ENCODE measurements around the gene PDE12. TPM values are rescaled to one million over a fixed set of nuclear protein-coding genes. Genes with fewer than 3 reads are reported as not detected.
A peak's percentile ranks its signal among the peaks of the same experiment; 100 is the strongest.

Gene PDE12
- total and polyA plus RNA-seq, 11 donors: 2.7 to 14.6 (median 12.6) TPM

DNA sequence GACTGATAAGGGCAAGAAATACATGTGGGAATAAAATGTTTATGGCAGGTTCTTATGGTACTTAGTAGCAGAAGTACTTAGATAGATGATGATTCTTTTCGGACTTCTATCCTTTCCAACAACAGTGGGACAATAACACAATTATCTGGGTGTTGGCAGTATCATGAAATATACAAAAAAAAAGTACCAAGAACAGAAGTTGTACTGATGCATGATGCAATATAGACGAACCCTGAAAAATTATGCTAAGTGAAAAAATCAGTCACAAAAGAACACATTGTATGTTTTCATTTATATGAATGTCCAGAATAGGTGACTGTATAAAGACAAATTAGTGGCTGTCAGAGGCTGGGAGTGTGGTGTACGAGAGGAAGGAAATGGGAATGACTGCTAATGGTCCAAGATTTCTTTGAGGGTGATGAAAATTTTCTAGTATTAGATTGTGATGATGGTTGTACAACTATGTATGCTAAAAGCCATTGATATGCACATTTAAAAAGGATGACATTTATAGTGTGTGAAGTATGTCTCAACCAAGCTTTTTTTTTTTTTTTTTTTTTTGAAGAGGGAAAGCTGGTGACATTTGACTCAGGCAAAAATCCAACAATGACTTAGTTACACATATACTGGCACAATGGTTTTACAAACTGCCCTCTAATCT lies 20.0 kb downstream of the PDE12 start:
- no peak for DNase-seq
- Histone ChIP-seq H3K4me1 (peaks cover 0 to 30% (median 10%) of the 10 kb centered on the region in 12 donors), H3K27ac (peak overlapping the region in 4 of 12 donors; percentile 8 to 40 (median 16)), H3K27me3 (no peaks in the 10 kb centered on the region), H3K36me3 (peaks cover 0 to 100% (median 94%) of the 10 kb centered on the region in 9 donors), H3K4me3 (no peak overlapping the region), H3K9me3 (no peaks in the 10 kb centered on the region)
- intact Hi-C loops (cut with DNase I): no loop called here
- 60 to 70% (median 65%) methylated on average over 3 of the region's 3 CpGs for WGBS, 4 donors
- TF ChIP-seq, protein P1, sequence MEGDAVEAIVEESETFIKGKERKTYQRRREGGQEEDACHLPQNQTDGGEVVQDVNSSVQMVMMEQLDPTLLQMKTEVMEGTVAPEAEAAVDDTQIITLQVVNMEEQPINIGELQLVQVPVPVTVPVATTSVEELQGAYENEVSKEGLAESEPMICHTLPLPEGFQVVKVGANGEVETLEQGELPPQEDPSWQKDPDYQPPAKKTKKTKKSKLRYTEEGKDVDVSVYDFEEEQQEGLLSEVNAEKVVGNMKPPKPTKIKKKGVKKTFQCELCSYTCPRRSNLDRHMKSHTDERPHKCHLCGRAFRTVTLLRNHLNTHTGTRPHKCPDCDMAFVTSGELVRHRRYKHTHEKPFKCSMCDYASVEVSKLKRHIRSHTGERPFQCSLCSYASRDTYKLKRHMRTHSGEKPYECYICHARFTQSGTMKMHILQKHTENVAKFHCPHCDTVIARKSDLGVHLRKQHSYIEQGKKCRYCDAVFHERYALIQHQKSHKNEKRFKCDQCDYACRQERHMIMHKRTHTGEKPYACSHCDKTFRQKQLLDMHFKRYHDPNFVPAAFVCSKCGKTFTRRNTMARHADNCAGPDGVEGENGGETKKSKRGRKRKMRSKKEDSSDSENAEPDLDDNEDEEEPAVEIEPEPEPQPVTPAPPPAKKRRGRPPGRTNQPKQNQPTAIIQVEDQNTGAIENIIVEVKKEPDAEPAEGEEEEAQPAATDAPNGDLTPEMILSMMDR (IDR thresholded peaks at IDR 0.05): no peak
- no peak for TF ChIP-seq POLR2A (IDR thresholded peaks at IDR 0.05)
- ATAC-seq: peak in 1 of 4 donors; percentile 32

DNA sequence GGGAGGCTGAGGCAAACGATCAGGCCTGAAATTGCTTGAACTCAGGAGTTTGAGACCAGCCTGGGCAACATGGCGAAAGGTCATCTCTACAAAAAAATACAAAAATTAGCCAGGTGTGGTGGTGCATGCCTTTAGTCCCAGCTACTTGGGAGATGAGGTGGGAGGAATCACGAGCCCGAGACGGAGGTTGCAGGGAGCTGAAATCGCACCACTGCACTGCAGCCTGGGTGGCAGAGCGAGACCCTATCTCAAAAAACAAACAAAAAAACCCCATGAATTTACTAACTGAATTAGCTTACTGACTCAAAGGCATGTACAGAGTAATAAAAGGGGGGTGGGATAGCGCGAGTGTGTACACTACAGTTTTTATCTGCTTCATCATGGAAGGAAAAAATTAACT lies 21.7 kb downstream of the PDE12 start:
- Histone ChIP-seq H3K27ac (no peak overlapping the region), H3K9me3 (no peaks in the 10 kb centered on the region), H3K4me3 (no peak overlapping the region), H3K4me1 (peaks cover 0 to 34% (median 11%) of the 10 kb centered on the region in 12 donors), H3K27me3 (no peaks in the 10 kb centered on the region), H3K36me3 (peaks cover 0 to 100% (median 94%) of the 10 kb centered on the region in 9 donors)
- WGBS, 4 donors: 91 to 96% (median 95%) methylated on average over 9 of the region's 9 CpGs
- intact Hi-C loops (cut with DNase I): no loop called here
- DNase-seq (no peak), ATAC-seq (no peak)
- TF ChIP-seq POLR2A (IDR thresholded peaks at IDR 0.05): no peak
- TF ChIP-seq, protein P1 (IDR thresholded peaks at IDR 0.05): no peak

DNA sequence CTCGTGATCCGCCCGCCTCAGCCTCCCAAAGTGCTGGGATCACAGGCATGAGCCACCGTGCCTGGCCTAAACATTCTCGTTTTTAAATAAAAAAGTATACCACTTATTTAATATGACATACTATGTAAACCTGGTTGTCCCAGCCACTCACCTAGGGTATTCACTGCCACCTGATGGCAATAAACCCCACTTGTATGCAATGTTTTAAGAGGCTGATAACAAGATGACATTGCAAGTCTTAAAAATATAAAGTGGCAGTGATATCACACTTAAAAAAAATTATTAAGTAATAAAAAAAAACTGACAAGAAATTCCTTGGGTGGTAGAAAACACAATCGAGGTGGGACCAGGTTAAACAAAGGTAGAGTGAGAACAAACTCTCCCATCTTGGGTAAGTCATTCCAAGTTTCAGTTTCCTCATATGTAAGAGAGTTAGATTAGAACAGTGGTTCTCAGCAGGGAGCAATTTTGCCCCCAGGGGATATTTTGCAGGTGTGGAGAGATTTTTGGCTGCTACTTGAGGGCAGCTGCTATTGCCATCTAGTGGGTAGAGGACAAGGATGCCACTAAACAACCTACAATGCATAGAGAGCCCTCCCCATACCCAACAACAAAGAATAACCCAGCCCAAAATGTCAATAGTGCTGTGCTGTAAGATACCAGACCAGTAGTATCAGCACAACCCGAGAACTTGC lies 26.5 kb downstream of the PDE12 start:
- intact Hi-C loops (cut with DNase I): no loop called here
- H3K4me3 ChIP-seq: no peak overlapping the region
- H3K4me1 ChIP-seq: peaks cover 0 to 46% (median 23%) of the 10 kb centered on the region in 12 donors
- H3K27me3 ChIP-seq: no peaks in the 10 kb centered on the region
- TF ChIP-seq, protein P1 (IDR thresholded peaks at IDR 0.05): peak in 2 of 12 donors; percentile 12 to 31
- TF ChIP-seq POLR2A (IDR thresholded peaks at IDR 0.05): no peak
- DNase-seq (no peak), ATAC-seq (peak in 1 of 4 donors; percentile 33)
- 92 to 97% (median 94%) methylated on average over 7 of the region's 7 CpGs for WGBS, 4 donors
- H3K9me3 ChIP-seq: no peaks in the 10 kb centered on the region
- H3K27ac ChIP-seq: no peak overlapping the region
- peaks cover 0 to 77% (median 58%) of the 10 kb centered on the region in 9 donors for H3K36me3 ChIP-seq

DNA sequence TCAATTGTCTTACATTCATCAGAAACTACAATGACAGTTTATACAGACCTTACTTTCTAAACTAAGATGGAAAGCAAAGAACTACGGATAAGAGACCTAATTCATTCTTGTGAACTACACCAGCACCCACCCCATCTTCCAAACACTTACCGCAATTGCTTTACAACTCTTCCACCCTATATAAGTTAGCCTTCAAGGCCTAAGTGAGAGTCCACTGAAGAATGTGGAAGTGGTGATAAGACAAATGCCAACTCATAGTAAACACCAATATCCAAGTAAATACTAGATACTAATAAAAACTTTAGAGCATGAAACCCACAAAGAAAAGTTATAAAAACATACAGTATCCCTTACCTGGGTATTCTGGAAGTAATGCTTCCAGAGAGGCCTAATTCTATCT lies 27.5 kb downstream of the PDE12 start:
- no peaks in the 10 kb centered on the region for H3K27me3 ChIP-seq
- no peak overlapping the region for H3K27ac ChIP-seq
- intact Hi-C loops (cut with DNase I): no loop called here
- WGBS, 4 donors: 84 to 92% (median 91%) methylated on average over 2 of the region's 2 CpGs
- H3K36me3 ChIP-seq: peaks cover 0 to 68% (median 49%) of the 10 kb centered on the region in 9 donors
- peaks cover 0 to 54% (median 23%) of the 10 kb centered on the region in 12 donors for H3K4me1 ChIP-seq
- no peak overlapping the region for H3K4me3 ChIP-seq
- DNase-seq: no peak
- TF ChIP-seq POLR2A (IDR thresholded peaks at IDR 0.05): no peak
- TF ChIP-seq, protein P1 (IDR thresholded peaks at IDR 0.05): no peak
- H3K9me3 ChIP-seq: no peaks in the 10 kb centered on the region
- no peak for ATAC-seq
